Thyroid gland (tissue), 4 donors: Measurements from ENCODE around the gene DNAH3.

Experiments
- CTCF ChIP-seq, 6 experiments: fragments of 200-600 bp in 3 of 6; fragments of 450-650 bp in 3 of 6; sonication (generic) in 3 of 6; IDR thresholded peaks; one replicate each; pipeline ENCODE4 v1.5.1; 2016 to 2019; ENCODE audit warnings: antibody characterized with exemption in 6 of 6, mild to moderate bottlenecking in 2 of 6, inconsistent platforms in 1 of 6, moderate library complexity in 1 of 6
- POLR2A ChIP-seq, 2 donors: fragments of 450-650 bp; IDR thresholded peaks; one replicate each; pipeline ENCODE4 v1.6.1; 2017; ENCODE audit warnings: antibody characterized with exemption in 2 of 2, mild to moderate bottlenecking in 2 of 2, moderate library complexity in 1 of 2

- peak in 4 of 6 experiments; percentile 28 to 41 (median 32) for TF ChIP-seq CTCF (IDR thresholded peaks at IDR 0.05)
- no peak for TF ChIP-seq POLR2A (IDR thresholded peaks at IDR 0.05)
Measured at GRCh38 chr16:21001262-21001661, 149.4 kb downstream of the DNAH3 start.
